OCI-LY3 (cell line): ENCODE measurements around the gene FFAR3.

ENCODE experiments used
- H2AFZ ChIP-seq: fragments of 200-600, 300-600 bp; shearing (Covaris generic); 2 replicates; pipeline ENCODE4 v1.6.0; 2014; ENCODE audit warnings: antibody characterized with exemption, low read depth, low read length
- H3K27ac ChIP-seq: fragments of 200-600, 300-600 bp; sonication (generic); 2 replicates; pipeline ENCODE4 v1.5.1; 2014; ENCODE audit warnings: mild to moderate bottlenecking, low read length, moderate library complexity, mixed read lengths
- H3K27me3 ChIP-seq: fragments of 200-600, 300-600 bp; sonication (generic); 2 replicates; pipeline ENCODE4 v1.6.1; 2014; ENCODE audit warnings: low read depth, low read length, mixed read lengths
- H3K36me3 ChIP-seq: fragments of 200-600, 300-600 bp; sonication (generic); replicated peaks from 2 replicates; pipeline ENCODE3; 2014; ENCODE audit warnings: low read depth, low read length, mixed read lengths
- H3K4me1 ChIP-seq: fragments of 300-600, 200-600 bp; sonication (generic); 2 replicates; pipeline ENCODE4 v1.6.1; 2014; ENCODE audit warnings: low read length, mixed read lengths
- H3K4me2 ChIP-seq: fragments of 200-600, 300-600 bp; sonication (generic); 2 replicates; pipeline ENCODE4 v1.6.1; 2014; ENCODE audit warnings: low read length, mixed read lengths
- H3K4me3 ChIP-seq: fragments of 300-600, 200-600 bp; sonication (generic); 2 replicates; pipeline ENCODE4 v1.5.1; 2014; ENCODE audit warnings: antibody characterized with exemption, mild to moderate bottlenecking, low read length, moderate library complexity
- H3K79me2 ChIP-seq: fragments of 300-600, 200-600 bp; shearing (Covaris generic); 2 replicates; pipeline ENCODE4 v1.6.1; 2014; ENCODE audit warnings: mild to moderate bottlenecking, low read length, mixed read lengths
- H3K9ac ChIP-seq: fragments of 300-600, 200-600 bp; shearing (Covaris generic); 2 replicates; pipeline ENCODE4 v1.6.0; 2014; ENCODE audit warnings: mild to moderate bottlenecking, low read length, moderate library complexity
- H3K9me3 ChIP-seq: fragments of 200-600, 300-600 bp; shearing (Covaris generic); 2 replicates; pipeline ENCODE4 v1.6.1; 2014; ENCODE audit warnings: low read length, mixed read lengths; ENCODE audit not compliant: insufficient read depth
- H4K20me1 ChIP-seq: fragments of 200-600, 300-600 bp; sonication (generic); 2 replicates; pipeline ENCODE4 v1.6.1; 2016; ENCODE audit warnings: low read length, mixed read lengths; ENCODE audit not compliant: insufficient read depth
- EZH2phosphoT487 ChIP-seq: fragments of 200-600 bp; shearing (Covaris generic); IDR thresholded peaks from 2 replicates; pipeline ENCODE4 v1.6.1; 2018; ENCODE audit warnings: antibody characterized with exemption, mixed run types, low read depth
- TF ChIP-seq, protein P1 (sequence below): fragments of 200-600, 300-600 bp; sonication (generic); IDR thresholded peaks from 2 replicates; pipeline ENCODE4 v1.5.1; 2014; ENCODE audit warnings: antibody characterized with exemption, low read length, low read depth

FFAR3 gene

GRCh38 chr19:35314031-35314430 is 44.2 kb upstream of the FFAR3 start:
- H3K9me3 ChIP-seq = no peaks in the 10 kb centered on the region
- peaks cover 17% of the 10 kb centered on the region for H3K4me1 ChIP-seq
- H3K27ac ChIP-seq = no peak overlapping the region
- H3K4me3 ChIP-seq = no peak overlapping the region
- H3K79me2 ChIP-seq = no peaks in the 10 kb centered on the region
- no peak overlapping the region for H2AFZ ChIP-seq
- H3K9ac ChIP-seq = no peak overlapping the region
- H3K36me3 ChIP-seq = no peaks in the 10 kb centered on the region
- no peak for TF ChIP-seq EZH2phosphoT487
- TF ChIP-seq, protein P1, sequence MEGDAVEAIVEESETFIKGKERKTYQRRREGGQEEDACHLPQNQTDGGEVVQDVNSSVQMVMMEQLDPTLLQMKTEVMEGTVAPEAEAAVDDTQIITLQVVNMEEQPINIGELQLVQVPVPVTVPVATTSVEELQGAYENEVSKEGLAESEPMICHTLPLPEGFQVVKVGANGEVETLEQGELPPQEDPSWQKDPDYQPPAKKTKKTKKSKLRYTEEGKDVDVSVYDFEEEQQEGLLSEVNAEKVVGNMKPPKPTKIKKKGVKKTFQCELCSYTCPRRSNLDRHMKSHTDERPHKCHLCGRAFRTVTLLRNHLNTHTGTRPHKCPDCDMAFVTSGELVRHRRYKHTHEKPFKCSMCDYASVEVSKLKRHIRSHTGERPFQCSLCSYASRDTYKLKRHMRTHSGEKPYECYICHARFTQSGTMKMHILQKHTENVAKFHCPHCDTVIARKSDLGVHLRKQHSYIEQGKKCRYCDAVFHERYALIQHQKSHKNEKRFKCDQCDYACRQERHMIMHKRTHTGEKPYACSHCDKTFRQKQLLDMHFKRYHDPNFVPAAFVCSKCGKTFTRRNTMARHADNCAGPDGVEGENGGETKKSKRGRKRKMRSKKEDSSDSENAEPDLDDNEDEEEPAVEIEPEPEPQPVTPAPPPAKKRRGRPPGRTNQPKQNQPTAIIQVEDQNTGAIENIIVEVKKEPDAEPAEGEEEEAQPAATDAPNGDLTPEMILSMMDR = no peak
- 0 out of 2 replicates have a peak, but pooled peaks cover 5% of the 10 kb centered on the region for H3K27me3 ChIP-seq
- no peaks in the 10 kb centered on the region for H4K20me1 ChIP-seq
- no peak overlapping the region for H3K4me2 ChIP-seq

DNA sequence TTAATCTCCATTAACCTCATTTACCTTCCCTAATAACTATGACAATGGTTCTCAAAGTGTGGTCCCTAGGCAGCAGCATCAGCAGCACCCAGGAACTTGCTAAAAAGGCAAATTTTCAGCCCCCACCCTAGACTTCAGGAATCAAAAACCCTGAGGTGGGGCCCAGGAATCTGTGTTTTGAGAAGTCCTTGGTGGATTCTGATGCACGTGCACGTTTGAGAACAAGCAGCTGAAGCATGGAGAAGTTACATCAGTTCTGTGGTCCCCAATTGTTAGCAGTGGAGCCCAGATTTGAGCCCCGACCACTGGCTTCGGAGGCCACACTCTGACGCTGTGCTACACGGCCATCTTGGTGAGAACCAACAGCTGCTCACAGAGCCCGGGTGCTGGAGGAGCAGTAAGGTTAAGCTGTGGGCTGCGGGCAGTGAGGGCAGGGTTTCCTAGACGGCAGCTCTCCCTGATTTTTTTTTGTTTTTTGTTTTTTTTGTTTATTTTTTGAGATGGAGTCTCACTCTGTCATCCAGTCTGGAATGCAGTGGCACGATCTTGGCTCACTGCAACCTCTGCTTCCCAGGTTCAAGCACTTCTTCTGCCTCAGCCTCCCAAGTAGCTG is 43.3 kb upstream of the FFAR3 start:
- no peaks in the 10 kb centered on the region for H3K79me2 ChIP-seq
- H3K9me3 ChIP-seq = no peaks in the 10 kb centered on the region
- no peak overlapping the region for H3K27ac ChIP-seq
- H3K36me3 ChIP-seq = no peaks in the 10 kb centered on the region
- H4K20me1 ChIP-seq = no peaks in the 10 kb centered on the region
- H2AFZ ChIP-seq = no peak overlapping the region
- TF ChIP-seq EZH2phosphoT487 = no peak
- TF ChIP-seq, protein P1 = no peak
- H3K9ac ChIP-seq = no peak overlapping the region
- no peak overlapping the region for H3K4me3 ChIP-seq
- H3K27me3 ChIP-seq = 0 out of 2 replicates have a peak, but pooled peaks cover 5% of the 10 kb centered on the region
- H3K4me2 ChIP-seq = no peak overlapping the region
- peaks cover 24% of the 10 kb centered on the region for H3K4me1 ChIP-seq

GRCh38 chr19:35315883-35316282 is 42.4 kb upstream of the FFAR3 start:
- no peak for TF ChIP-seq EZH2phosphoT487
- TF ChIP-seq, protein P1 = no peak
- Histone ChIP-seq H3K27me3 (0 out of 2 replicates have a peak, but pooled peaks cover 5% of the 10 kb centered on the region), H3K27ac (no peak overlapping the region), H4K20me1 (no peaks in the 10 kb centered on the region), H3K4me2 (no peak overlapping the region), H3K36me3 (no peaks in the 10 kb centered on the region), H3K79me2 (no peaks in the 10 kb centered on the region), H2AFZ (no peak overlapping the region), H3K4me3 (no peak overlapping the region), H3K9me3 (no peaks in the 10 kb centered on the region), H3K4me1 (peaks cover 34% of the 10 kb centered on the region), H3K9ac (no peak overlapping the region)

DNA sequence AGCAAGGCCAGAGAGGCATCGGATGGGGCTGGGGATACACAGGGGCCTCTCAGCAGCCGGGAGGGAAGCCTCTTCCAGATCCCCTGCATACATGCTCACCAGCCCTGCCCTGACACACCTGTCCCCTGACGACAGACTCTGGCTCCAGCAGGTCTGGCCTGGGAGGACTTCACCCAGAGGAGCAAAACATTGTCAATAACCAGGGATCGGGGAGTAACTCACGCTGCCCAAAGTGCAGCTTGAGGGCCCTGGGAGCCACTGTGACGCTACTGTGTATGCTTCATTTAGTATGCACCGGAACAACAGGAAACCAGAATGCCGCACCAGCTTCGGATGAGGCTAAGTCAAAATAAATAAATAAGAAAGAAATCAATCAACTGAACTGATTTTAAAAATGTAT is 41.7 kb upstream of the FFAR3 start:
- Histone ChIP-seq H4K20me1 (no peaks in the 10 kb centered on the region), H3K27me3 (peaks cover 8% of the 10 kb centered on the region; the same call in 1 of the 2 replicates), H3K27ac (no peak overlapping the region), H3K4me2 (no peak overlapping the region), H3K36me3 (no peaks in the 10 kb centered on the region), H3K9ac (no peak overlapping the region), H3K79me2 (no peaks in the 10 kb centered on the region), H3K4me3 (no peak overlapping the region), H3K9me3 (no peaks in the 10 kb centered on the region), H2AFZ (no peak overlapping the region), H3K4me1 (peaks cover 35% of the 10 kb centered on the region)
- TF ChIP-seq, protein P1 = no peak
- no peak for TF ChIP-seq EZH2phosphoT487
